Motor neuron (in vitro differentiated cells): ENCODE data around the gene PPP4C. TPM values are rescaled to one million over a fixed set of nuclear protein-coding genes. Genes with fewer than 3 reads are reported as not detected.

Experiments
- ATAC-seq, 8 experiments: fragments of 200-7000 bp; cut with Tn5 transposase; replicated peaks in 6 of 8; 2 replicates each; pipeline ENCODE4 v1.8.0; 2021; ENCODE audit warnings: mild to moderate bottlenecking in 8 of 8, moderate library complexity in 8 of 8
- H3K27ac ChIP-seq, 2 donors: fragments of 250-450 bp; sonication (Bioruptor Pico); 2 replicates each; pipeline ENCODE4 v1.9.0; 2021; ENCODE audit warnings: antibody characterized with exemption in 2 of 2, mild to moderate bottlenecking in 2 of 2, moderate library complexity in 1 of 2
- H3K4me1 ChIP-seq, 2 donors: fragments of 250-450 bp; sonication (Bioruptor Pico); replicated peaks in 1 of 2; 2 replicates each; pipeline ENCODE4 v1.6.1; 2021; ENCODE audit warnings: antibody characterized with exemption in 2 of 2, mild to moderate bottlenecking in 2 of 2, moderate library complexity in 1 of 2
- H3K4me3 ChIP-seq, 5 donors: fragments of 250-450 bp; sonication (Bioruptor Pico); 2 replicates each; pipeline ENCODE4 v1.9.0; 2021; ENCODE audit warnings: antibody characterized with exemption in 5 of 5, mild to moderate bottlenecking in 5 of 5, moderate library complexity in 4 of 5
- WGBS, 10 experiments: fragments of 450-650 bp; shearing (Covaris generic); methylation state at CpG; one replicate each; pipeline ENCODE4 v1.0.0; 2022; 5-methylcytosine and 5-hydroxymethylcytosine counted together
- in situ Hi-C, 9 experiments: fragments of 400-800 bp; cut with MboI; loops; one replicate each; pipeline ENCODE4 v1.15.0; 2021; ENCODE audit warnings: low sequenced_read_pairs in 9 of 9, low pct_unique_long_range_greater_than_20kb in 2 of 9; ENCODE audit not compliant: unreplicated experiment in 9 of 9
- total RNA-seq, 8 experiments: library from RNA; unstranded; fragments of 300-600 nt; gene quantifications; 2 replicates each; pipeline versions ENCODE4 v1.2.3 to v1.2.4, GENCODE V29; 2022

Gene PPP4C
- total RNA-seq, 8 experiments from 2014 or later: 40.1 to 83.7 (median 62.7) TPM

DNA sequence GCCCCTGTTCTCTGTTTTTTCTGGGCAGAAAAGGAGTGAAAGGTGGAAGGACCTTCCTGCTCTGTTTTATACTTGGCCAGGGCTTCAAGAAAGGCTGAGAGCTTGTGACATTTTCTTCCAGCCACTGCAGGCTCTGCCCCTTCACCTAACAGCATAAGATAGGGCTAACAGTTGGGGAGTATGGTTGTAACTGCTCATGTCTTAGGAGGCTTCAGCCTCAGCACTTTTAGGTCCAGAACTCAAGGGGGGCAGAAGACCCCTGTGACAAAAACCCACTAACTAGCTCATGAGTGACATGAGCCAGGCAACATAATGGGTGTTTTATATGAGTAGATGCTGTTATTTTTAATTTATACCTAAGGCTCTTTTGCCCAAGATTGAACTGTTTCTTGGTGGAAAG lies 5.3 kb upstream of the PPP4C start:
- Histone ChIP-seq H3K4me3 (no peak overlapping the region), H3K4me1 (peaks cover 16 to 32% of the 10 kb centered on the region in 2 donors), H3K27ac (no peak overlapping the region)
- in situ Hi-C loops: no loop called here
- ATAC-seq: no peak

- 0 to 10% (median 5%) methylated on average over 2 to 11 of the region's 33 CpGs; no CpG with 5 or more reads in 2 of the 10 experiments for WGBS, 10 experiments
- ATAC-seq: peak in 7 of 8 experiments; percentile 8 to 38 (median 30)
- in situ Hi-C loops: loop anchor here in 2 of 9 experiments (25.0 kb wide), 2 partner anchors 336 to 561 kb away; partner anchors contain the start of gene ZNF771 (in 2 of the 2)
- Histone ChIP-seq H3K27ac (peak overlapping the region; percentile 82 to 85), H3K4me3 (peak overlapping the region; percentile 57 to 95 (median 69)), H3K4me1 (peaks cover 12 to 13% of the 10 kb centered on the region in 2 donors)
Observed at GRCh38 chr16:30076276-30076791, 540 bp downstream of the PPP4C start.

DNA sequence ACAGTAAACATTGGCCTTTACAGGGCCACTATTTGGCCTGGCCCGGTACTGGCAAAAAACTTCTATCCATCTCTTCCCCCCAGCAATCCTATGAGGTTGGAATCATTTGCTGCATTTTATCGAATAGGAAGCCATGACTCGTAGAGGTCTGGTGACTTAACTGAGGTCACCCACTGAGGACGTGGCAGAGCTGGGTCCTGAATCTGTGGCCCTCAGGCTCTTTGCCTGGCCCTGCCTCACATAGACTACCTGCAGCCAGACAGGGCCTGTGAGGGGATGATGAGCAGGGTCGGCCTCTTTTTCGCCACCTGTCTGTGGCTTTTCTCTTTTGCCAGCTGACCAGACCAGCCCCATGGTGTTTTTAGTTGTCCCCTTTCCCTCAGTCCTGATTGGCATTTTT lies 1.9 kb downstream of the PPP4C start:
- in situ Hi-C loops: loop anchor here in 2 of 9 experiments (25.0 kb wide), 2 partner anchors 335 to 560 kb away; partner anchors contain the start of gene ZNF771 (in 2 of the 2)
- Histone ChIP-seq H3K4me3 (peak overlapping the region in 1 of 5 donors; percentile 90), H3K27ac (no peak overlapping the region), H3K4me1 (peaks cover 12 to 13% of the 10 kb centered on the region in 2 donors)
- 40 to 100% (median 68%) methylated on average over 1 to 6 of the region's 6 CpGs; no CpG with 5 or more reads in 3 of the 10 experiments for WGBS, 10 experiments
- ATAC-seq: no peak

DNA sequence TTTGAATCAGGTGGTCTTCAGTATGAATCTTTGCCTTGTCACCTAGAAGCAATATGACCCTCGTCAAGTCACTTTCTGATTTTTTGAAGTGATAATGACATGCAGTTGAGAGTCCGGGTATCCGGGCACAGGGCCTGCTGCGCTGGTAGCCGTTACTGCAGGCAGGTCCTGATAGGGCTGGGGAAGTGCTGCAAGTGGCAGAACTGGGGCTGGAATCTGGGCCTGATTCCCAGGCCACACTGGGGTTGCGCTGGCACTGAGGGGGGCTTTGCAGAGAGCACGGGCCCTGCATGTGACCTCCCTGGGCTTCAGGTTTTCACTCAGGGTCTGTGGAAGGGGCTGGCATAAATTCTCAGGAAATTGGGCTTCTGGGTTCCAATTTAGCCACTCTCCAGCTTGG lies 3.0 kb downstream of the PPP4C start:
- in situ Hi-C loops: loop anchor here in 2 of 9 experiments (25.0 kb wide), 2 partner anchors 334 to 559 kb away; partner anchors contain the start of gene ZNF771 (in 2 of the 2)
- Histone ChIP-seq H3K4me1 (peaks cover 12 to 13% of the 10 kb centered on the region in 2 donors), H3K27ac (no peak overlapping the region), H3K4me3 (no peak overlapping the region)
- no peak for ATAC-seq
- 61 to 100% (median 97%) methylated on average over 1 to 4 of the region's 7 CpGs; no CpG with 5 or more reads in 3 of the 10 experiments for WGBS, 10 experiments

DNA sequence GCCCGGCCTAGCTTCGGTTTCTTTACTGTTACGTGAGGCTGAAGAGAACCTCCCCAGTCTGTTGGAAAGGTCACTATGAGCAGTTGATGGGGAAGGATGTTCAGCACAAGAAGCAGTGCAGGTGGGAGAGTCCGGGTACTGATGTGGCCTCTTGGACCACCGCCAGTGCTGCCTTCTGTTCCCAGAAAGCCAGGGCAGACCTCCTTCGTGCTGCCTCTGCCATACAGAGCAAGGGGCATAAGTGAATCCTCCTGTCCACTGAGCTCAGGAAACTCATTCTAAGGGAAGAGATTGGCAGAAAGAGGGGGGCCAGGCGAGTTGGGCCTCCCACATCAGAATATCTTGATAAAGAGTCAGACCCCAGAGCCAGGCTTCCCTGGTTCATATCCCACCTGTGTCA lies 3.7 kb downstream of the PPP4C start:
- WGBS, 10 experiments: 72 to 100% (median 97%) methylated on average over 1 to 5 of the region's 7 CpGs; no CpG with 5 or more reads in 4 of the 10 experiments
- Histone ChIP-seq H3K27ac (no peak overlapping the region), H3K4me1 (peaks cover 12 to 13% of the 10 kb centered on the region in 2 donors), H3K4me3 (no peak overlapping the region)
- ATAC-seq: no peak
- in situ Hi-C loops: loop anchor here in 2 of 9 experiments (25.0 kb wide), 2 partner anchors 333 to 558 kb away; partner anchors contain the start of gene ZNF771 (in 2 of the 2)

GRCh38 chr16:30082545-30083090 lies 6.8 kb downstream of the PPP4C start:
- H3K4me3 ChIP-seq: no peak overlapping the region
- no peaks in the 10 kb centered on the region for H3K4me1 ChIP-seq
- no peak for ATAC-seq
- H3K27ac ChIP-seq: no peak overlapping the region
- in situ Hi-C loops: loop anchor here in 2 of 9 experiments (25.0 kb wide), 2 partner anchors 330 to 555 kb away; partner anchors contain the start of gene ZNF771 (in 2 of the 2)
- WGBS, 10 experiments: 80 to 100% (median 98%) methylated on average over 1 to 5 of the region's 20 CpGs; no CpG with 5 or more reads in 4 of the 10 experiments

- Histone ChIP-seq H3K4me1 (no peaks in the 10 kb centered on the region), H3K27ac (no peak overlapping the region), H3K4me3 (no peak overlapping the region)
- in situ Hi-C loops: loop anchor here in 2 of 9 experiments (25.0 kb wide), 2 partner anchors 329 to 554 kb away; partner anchors contain the start of gene ZNF771 (in 2 of the 2)
- WGBS, 10 experiments: 87 to 100% (median 93%) methylated on average over 5 to 12 of the region's 24 CpGs; no CpG with 5 or more reads in 5 of the 10 experiments
- ATAC-seq: peak in 4 of 8 experiments; percentile 3 to 16 (median 9)
Observed at GRCh38 chr16:30083216-30084055, 7.6 kb downstream of the PPP4C start.

DNA sequence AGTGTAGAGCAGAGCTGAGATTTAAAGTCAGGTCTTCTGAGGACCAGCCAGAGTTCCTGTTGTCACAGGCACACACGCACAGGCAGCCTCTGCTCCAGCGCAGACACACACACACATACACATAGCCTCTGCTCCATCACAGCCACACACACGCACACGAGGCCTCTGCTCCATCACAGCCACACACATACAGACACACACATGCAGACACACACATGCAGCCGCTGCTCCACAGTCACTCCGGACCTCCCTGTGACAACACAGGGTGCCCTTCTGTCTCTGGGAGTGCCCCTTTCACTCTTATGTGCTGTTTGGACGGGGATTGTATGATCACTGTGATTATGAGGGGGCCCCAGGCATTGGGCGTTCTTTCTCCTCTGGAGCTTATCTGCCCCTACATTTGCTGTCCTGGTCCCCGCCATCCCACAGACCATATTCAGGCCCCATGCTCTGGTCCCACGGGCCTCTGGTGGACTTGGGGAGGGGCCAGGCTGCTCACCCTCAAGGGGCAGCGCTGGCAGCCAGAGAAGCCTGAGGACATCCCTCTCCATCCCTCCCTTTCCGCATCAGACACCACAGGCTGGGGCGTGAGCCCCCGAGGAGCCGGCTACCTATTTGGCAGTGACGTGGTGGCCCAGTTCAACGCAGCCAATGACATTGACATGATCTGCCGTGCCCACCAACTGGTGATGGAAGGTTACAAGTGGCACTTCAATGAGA lies 8.5 kb downstream of the PPP4C start:
- WGBS, 10 experiments: 60 to 100% (median 100%) methylated on average over 1 to 9 of the region's 18 CpGs; no CpG with 5 or more reads in 3 of the 10 experiments
- in situ Hi-C loops: loop anchor here in 2 of 9 experiments (25.0 kb wide), 2 partner anchors 328 to 553 kb away; partner anchors contain the start of gene ZNF771 (in 2 of the 2)
- Histone ChIP-seq H3K27ac (no peak overlapping the region), H3K4me3 (no peak overlapping the region), H3K4me1 (no peaks in the 10 kb centered on the region)
- ATAC-seq: peak in 3 of 8 experiments; percentile 10 to 24 (median 19)

- in situ Hi-C loops: loop anchor here in 2 of 9 experiments (25.0 kb wide), 2 partner anchors 328 to 553 kb away; partner anchors contain the start of gene ZNF771 (in 2 of the 2)
- WGBS, 10 experiments: 0 to 80% (median 50%) methylated on average over 2 of the region's 17 CpGs; no CpG with 5 or more reads in 7 of the 10 experiments
- ATAC-seq: peak in 2 of 8 experiments; percentile 19 to 61
Observed at GRCh38 chr16:30084816-30085159, 9.0 kb downstream of the PPP4C start.

DNA sequence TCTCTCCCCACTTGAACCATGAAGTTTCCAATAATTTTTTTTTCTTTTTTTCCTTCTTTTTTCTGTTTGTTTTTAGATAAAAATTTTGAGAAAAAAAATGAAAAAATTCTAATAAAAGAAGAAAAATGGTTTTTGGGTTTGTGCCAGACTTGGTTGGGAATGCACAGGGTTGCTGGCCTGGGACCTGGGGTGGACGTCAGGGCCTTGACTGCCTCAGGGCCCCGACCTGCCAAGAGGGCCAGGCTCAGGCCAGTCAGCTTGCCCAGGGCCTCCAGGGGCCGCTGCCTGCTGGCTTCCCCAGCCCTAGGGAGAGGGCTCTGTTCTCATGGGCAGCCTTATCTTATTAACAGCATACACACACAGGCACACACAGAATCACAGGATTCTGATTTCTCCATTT lies 9.5 kb downstream of the PPP4C start:
- Histone ChIP-seq H3K4me1 (no peaks in the 10 kb centered on the region), H3K4me3 (no peak overlapping the region), H3K27ac (no peak overlapping the region)
- in situ Hi-C loops: loop anchor here in 2 of 9 experiments (25.0 kb wide), 2 partner anchors 327 to 552 kb away; partner anchors contain the start of gene ZNF771 (in 2 of the 2)
- ATAC-seq: no peak
- 60 to 100% (median 83%) methylated on average over 1 to 3 of the region's 3 CpGs; no CpG with 5 or more reads in 5 of the 10 experiments for WGBS, 10 experiments

More at GRCh38 chr16:30084816-30085159, 9.0 kb downstream of the PPP4C start:
- H3K27ac ChIP-seq: no peak overlapping the region
- no peak overlapping the region for H3K4me3 ChIP-seq
- H3K4me1 ChIP-seq: no peaks in the 10 kb centered on the region

DNA sequence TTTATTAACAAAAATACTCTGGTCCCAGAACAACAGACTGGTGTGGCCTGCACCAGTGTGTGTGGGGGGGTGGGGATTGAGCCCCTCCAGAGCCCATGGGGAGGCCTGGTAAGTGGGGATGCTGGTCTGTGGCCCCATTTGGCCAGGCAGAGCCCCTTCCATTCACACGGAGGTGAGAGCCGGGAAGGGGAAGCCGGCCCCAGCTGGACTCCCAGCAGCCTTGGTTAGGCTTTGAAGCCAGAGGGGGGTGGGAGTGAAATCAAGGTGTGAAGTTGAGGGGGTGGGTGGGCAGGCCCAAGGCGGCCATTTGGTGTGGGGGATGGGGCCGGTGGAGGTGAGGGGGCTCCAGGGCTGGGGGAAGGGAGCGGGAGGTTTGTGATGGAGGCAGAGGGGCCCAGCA lies 10.0 kb downstream of the PPP4C start:
- peaks cover 0 to under 1% of the 10 kb centered on the region in 2 donors for H3K4me1 ChIP-seq
- in situ Hi-C loops: loop anchor here in 2 of 9 experiments (25.0 kb wide), 2 partner anchors 326 to 551 kb away; partner anchors contain the start of gene ZNF771 (in 2 of the 2)
- H3K27ac ChIP-seq: no peak overlapping the region
- ATAC-seq: no peak
- WGBS, 10 experiments: no CpG with 5 or more reads among the region's 6 CpGs
- no peak overlapping the region for H3K4me3 ChIP-seq
